GM23338 (cell line): ENCODE data around the gene TCF7L2. TPM values are rescaled to one million over a fixed set of nuclear protein-coding genes. Genes with fewer than 3 reads are reported as not detected.

Experiments used
- ATAC-seq: fragments of 200-7000 bp; cut with Tn5 transposase; 3 replicates; pipeline ENCODE4 v1.9.1; 2020
- DNase-seq: peaks from one replicate; pipeline ENCODE4 v3.0.0-alpha.2; 2015; ENCODE audit warnings: low spot score
- H2AFZ ChIP-seq: fragments of 200-600 bp; sonication (generic); 2 replicates; pipeline ENCODE4 v1.8.0; 2016; ENCODE audit warnings: antibody characterized with exemption, mild to moderate bottlenecking, moderate library complexity
- H3F3A ChIP-seq: fragments of 200-600 bp; sonication (generic); replicated peaks from 2 replicates; pipeline ENCODE4 v1.8.0; 2017; ENCODE audit warnings: antibody characterized with exemption, mixed run types, low read depth
- H3K27ac ChIP-seq: fragments of 200-600 bp; sonication (generic); 2 replicates; pipeline ENCODE4 v1.6.1; 2016; ENCODE audit warnings: low read depth
- H3K27me3 ChIP-seq: fragments of 200-600 bp; sonication (generic); 2 replicates; pipeline ENCODE4 v1.8.0; 2016; ENCODE audit warnings: mild to moderate bottlenecking, mixed run types, moderate library complexity; ENCODE audit not compliant: insufficient read depth
- H3K36me3 ChIP-seq: fragments of 200-600 bp; sonication (generic); 2 replicates; pipeline ENCODE4 v1.8.0; 2016; ENCODE audit warnings: mild to moderate bottlenecking; ENCODE audit not compliant: insufficient read depth
- H3K4me1 ChIP-seq: fragments of 200-600 bp; sonication (generic); 2 replicates; pipeline ENCODE4 v1.8.0; 2016; ENCODE audit warnings: mild to moderate bottlenecking, moderate library complexity; ENCODE audit not compliant: insufficient read depth
- H3K4me2 ChIP-seq: fragments of 200-600 bp; sonication (generic); 2 replicates; pipeline ENCODE4 v1.7.1; 2017; ENCODE audit warnings: mixed run types
- H3K4me3 ChIP-seq: fragments of 200-600 bp; sonication (generic); 2 replicates; pipeline ENCODE4 v1.6.1; 2016; ENCODE audit warnings: mixed run types
- H3K79me2 ChIP-seq: fragments of 200-600 bp; sonication (generic); replicated peaks from 2 replicates; pipeline ENCODE4 v1.8.0; 2017; ENCODE audit warnings: mild to moderate bottlenecking; ENCODE audit not compliant: insufficient read depth
- H3K9me2 ChIP-seq: fragments of 200-600 bp; sonication (generic); 2 replicates; pipeline ENCODE4 v1.8.0; 2017; ENCODE audit not compliant: insufficient read depth
- H4K20me1 ChIP-seq: fragments of 200-600 bp; sonication (generic); replicated peaks from 2 replicates; pipeline ENCODE4 v1.8.0; 2017; ENCODE audit warnings: mild to moderate bottlenecking; ENCODE audit not compliant: insufficient read depth
- H3K27ac Mint-ChIP-seq: 2 replicates; pipeline ENCODE4 v1.8.0; 2020; ENCODE audit warnings: inconsistent platforms, mild to moderate bottlenecking, moderate library complexity, mixed read lengths
- H3K27me3 Mint-ChIP-seq: 3 replicates; pipeline ENCODE4 v1.8.0; 2022; ENCODE audit warnings: low read depth, mild to moderate bottlenecking, moderate library complexity, mixed read lengths, inconsistent platforms; ENCODE audit not compliant: insufficient read depth, poor library complexity
- H3K36me3 Mint-ChIP-seq: 3 replicates; pipeline ENCODE4 v1.8.0; 2021; ENCODE audit warnings: low read depth, mild to moderate bottlenecking, inconsistent platforms, moderate library complexity, mixed read lengths
- H3K4me1 Mint-ChIP-seq: 3 replicates; pipeline ENCODE4 v1.8.0; 2020; ENCODE audit warnings: mild to moderate bottlenecking, inconsistent platforms, mixed read lengths
- H3K4me3 Mint-ChIP-seq: 3 replicates; pipeline ENCODE4 v1.8.0; 2021; ENCODE audit warnings: moderate library complexity, mild to moderate bottlenecking, inconsistent platforms, mixed read lengths
- H3K9me3 Mint-ChIP-seq: 3 replicates; pipeline ENCODE4 v1.8.0; 2020; ENCODE audit warnings: moderate library complexity, mild to moderate bottlenecking, inconsistent platforms, mixed read lengths
- CREB1 ChIP-seq: fragments of 250-450 bp; sonication (Bioruptor Pico); IDR thresholded peaks from 2 replicates; pipeline ENCODE4 v1.5.0; 2020; ENCODE audit warnings: low read depth, mild to moderate bottlenecking, moderate library complexity
- ZNF331 ChIP-seq: fragments of 250-450 bp; sonication (Bioruptor Pico); IDR thresholded peaks from 2 replicates; pipeline ENCODE4 v1.5.0; 2020; ENCODE audit warnings: low read depth, mild to moderate bottlenecking, moderate library complexity
- polyA plus RNA-seq: library from polyadenylated mRNA; unstranded; fragments of >200 nt; fragmentation: Nextera tagmentation; extraction: Ambion mirVana; gene quantifications from 2 replicates; pipeline ENCODE4 v1.2.1, GENCODE V29; 2016
- total RNA-seq: library from RNA; depleted of rRNA; stranded (reverse); fragments of >200 nt; shearing (Covaris generic); gene quantifications from 2 replicates; pipeline ENCODE4 v1.2.3, GENCODE V29; 2014
- TF ChIP-seq, protein P1 (sequence below): fragments of 250-450 bp; sonication (Bioruptor Pico); IDR thresholded peaks from 2 replicates; pipeline ENCODE4 v1.5.0; 2020; ENCODE audit warnings: mild to moderate bottlenecking, moderate library complexity

Gene TCF7L2
- total and polyA plus RNA-seq, 2 experiments from 2014 or later: 32.2 to 80.8 TPM

DNA sequence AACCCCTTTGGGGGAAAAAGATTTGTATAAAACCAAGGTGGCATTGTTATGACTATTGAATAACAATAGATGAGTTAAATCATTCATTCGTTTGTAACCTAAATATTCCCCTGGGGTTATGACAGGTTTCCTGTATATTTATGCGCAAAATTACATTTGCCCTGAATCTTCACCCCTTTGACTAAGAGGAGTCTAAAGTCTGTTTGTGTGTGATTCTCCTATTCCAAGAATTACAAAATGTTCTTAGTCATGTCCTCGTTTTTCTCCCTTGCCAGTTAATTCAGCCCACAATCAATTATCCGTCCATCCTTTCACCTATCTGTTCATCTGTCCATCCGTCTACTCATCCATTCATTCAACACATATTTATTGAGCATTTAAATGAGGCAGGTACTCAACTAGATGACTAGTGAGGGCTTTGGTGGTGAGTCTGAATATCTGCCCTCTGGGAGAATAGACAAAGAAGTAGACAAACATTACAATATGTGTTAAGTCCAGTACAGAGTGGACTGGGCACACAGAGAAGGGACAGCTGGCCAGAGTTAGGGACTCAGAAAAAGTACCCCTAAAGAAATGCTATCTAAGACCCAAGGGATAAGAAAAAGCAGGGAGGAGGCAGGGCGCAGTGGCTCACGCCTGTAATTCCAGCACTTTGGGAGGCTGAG lies 35.6 kb upstream of the TCF7L2 start (continued):
- TF ChIP-seq, protein P1, sequence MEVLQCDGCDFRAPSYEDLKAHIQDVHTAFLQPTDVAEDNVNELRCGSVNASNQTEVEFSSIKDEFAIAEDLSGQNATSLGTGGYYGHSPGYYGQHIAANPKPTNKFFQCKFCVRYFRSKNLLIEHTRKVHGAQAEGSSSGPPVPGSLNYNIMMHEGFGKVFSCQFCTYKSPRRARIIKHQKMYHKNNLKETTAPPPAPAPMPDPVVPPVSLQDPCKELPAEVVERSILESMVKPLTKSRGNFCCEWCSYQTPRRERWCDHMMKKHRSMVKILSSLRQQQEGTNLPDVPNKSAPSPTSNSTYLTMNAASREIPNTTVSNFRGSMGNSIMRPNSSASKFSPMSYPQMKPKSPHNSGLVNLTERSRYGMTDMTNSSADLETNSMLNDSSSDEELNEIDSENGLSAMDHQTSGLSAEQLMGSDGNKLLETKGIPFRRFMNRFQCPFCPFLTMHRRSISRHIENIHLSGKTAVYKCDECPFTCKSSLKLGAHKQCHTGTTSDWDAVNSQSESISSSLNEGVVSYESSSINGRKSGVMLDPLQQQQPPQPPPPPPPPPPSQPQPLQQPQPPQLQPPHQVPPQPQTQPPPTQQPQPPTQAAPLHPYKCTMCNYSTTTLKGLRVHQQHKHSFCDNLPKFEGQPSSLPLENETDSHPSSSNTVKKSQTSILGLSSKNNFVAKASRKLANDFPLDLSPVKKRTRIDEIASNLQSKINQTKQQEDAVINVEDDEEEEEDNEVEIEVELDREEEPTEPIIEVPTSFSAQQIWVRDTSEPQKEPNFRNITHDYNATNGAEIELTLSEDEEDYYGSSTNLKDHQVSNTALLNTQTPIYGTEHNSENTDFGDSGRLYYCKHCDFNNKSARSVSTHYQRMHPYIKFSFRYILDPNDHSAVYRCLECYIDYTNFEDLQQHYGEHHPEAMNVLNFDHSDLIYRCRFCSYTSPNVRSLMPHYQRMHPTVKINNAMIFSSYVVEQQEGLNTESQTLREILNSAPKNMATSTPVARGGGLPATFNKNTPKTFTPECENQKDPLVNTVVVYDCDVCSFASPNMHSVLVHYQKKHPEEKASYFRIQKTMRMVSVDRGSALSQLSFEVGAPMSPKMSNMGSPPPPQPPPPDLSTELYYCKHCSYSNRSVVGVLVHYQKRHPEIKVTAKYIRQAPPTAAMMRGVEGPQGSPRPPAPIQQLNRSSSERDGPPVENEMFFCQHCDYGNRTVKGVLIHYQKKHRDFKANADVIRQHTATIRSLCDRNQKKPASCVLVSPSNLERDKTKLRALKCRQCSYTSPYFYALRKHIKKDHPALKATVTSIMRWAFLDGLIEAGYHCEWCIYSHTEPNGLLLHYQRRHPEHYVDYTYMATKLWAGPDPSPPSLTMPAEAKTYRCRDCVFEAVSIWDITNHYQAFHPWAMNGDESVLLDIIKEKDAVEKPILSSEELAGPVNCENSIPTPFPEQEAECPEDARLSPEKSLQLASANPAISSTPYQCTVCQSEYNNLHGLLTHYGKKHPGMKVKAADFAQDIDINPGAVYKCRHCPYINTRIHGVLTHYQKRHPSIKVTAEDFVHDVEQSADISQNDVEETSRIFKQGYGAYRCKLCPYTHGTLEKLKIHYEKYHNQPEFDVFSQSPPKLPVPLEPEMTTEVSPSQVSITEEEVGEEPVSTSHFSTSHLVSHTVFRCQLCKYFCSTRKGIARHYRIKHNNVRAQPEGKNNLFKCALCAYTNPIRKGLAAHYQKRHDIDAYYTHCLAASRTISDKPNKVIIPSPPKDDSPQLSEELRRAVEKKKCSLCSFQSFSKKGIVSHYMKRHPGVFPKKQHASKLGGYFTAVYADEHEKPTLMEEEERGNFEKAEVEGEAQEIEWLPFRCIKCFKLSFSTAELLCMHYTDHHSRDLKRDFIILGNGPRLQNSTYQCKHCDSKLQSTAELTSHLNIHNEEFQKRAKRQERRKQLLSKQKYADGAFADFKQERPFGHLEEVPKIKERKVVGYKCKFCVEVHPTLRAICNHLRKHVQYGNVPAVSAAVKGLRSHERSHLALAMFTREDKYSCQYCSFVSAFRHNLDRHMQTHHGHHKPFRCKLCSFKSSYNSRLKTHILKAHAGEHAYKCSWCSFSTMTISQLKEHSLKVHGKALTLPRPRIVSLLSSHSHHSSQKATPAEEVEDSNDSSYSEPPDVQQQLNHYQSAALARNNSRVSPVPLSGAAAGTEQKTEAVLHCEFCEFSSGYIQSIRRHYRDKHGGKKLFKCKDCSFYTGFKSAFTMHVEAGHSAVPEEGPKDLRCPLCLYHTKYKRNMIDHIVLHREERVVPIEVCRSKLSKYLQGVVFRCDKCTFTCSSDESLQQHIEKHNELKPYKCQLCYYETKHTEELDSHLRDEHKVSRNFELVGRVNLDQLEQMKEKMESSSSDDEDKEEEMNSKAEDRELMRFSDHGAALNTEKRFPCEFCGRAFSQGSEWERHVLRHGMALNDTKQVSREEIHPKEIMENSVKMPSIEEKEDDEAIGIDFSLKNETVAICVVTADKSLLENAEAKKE (CRISPR knock-in tag): no peak
- no peak for TF ChIP-seq ZNF331 (CRISPR knock-in tag)

DNA sequence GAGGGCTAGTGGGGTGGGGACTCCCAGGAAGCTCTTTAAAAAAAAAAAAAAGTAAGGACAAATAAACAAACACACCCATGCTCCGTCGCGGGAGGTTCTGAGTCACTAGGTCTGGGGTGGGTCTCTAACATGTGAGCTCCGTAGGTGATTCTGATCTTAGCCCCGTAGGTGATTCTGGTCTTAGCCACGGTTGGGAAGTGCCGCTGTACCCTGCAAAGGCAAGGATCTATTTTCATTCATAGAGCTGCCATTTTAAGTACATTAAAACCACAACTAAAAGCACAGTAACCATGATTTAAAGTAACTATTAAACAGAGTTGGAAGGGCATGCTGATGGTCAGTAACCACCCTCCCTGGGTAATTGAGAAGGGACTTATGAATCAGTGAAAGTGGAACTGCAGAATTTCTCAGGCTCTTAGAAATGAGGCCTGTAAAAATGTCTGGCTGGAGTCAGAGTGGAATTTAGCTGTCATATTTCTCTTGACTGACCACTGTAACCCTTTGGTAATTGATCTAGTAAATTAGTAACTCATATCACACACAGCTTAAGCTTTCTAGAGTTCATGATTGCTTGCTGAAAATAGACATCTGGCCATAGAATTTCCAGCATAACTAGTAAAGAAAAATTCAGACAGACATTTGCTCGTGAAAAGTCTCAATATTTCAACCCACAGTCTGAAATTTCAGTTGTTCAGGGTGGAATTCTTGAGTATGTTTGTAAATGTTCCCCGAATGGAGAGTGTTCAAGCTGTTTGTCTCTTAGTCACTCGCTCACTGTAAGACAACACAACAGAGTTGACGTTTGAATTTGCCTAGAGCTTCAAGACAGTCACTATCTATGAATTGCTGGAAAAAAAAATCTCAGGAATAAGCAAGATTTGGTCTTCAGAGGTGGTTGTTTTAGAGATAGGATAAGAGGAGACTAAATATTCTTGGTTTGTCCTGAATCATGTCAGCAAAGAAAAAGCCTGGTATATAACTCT lies 34.2 kb upstream of the TCF7L2 start:
- H3K4me1 Mint-ChIP-seq: peaks cover 53% of the 10 kb centered on the region
- no peak overlapping the region for H3K4me2 ChIP-seq
- TF ChIP-seq, protein P1 (CRISPR knock-in tag): no peak
- no peak for TF ChIP-seq CREB1

More for the DNA sequence above, 34.2 kb upstream of the TCF7L2 start:
- Histone ChIP-seq H4K20me1 (peaks cover 4% of the 10 kb centered on the region), H3K9me2 (no peaks in the 10 kb centered on the region), H3K36me3 (no peaks in the 10 kb centered on the region), H3K27me3 (peaks cover 86% of the 10 kb centered on the region), H3K4me1 (peaks cover 60% of the 10 kb centered on the region), H3F3A (0 out of 2 replicates have a peak, but pooled peaks cover 6% of the 10 kb centered on the region), H3K4me3 (no peak overlapping the region), H3K79me2 (no peaks in the 10 kb centered on the region), H3K27ac (no peak overlapping the region), H2AFZ (no peak overlapping the region)
- DNase-seq: peak; percentile 74
- peak; percentile 95 for ATAC-seq
- no peak overlapping the region for H3K27ac Mint-ChIP-seq
- H3K27me3 Mint-ChIP-seq: peaks cover 29% of the 10 kb centered on the region
- H3K36me3 Mint-ChIP-seq: no peaks in the 10 kb centered on the region
- no peak overlapping the region for H3K4me3 Mint-ChIP-seq
- no peaks in the 10 kb centered on the region for H3K9me3 Mint-ChIP-seq
